HG03064 (cell line): ENCODE measurements around the gene USP13.
"Not testable (repeated sequence)": the region's sequence is repeated elsewhere in the genome, so short reads cannot be mapped to it uniquely, and the experiment has no call there.

Source experiments
- ATAC-seq: cut with Tn5 transposase; IDR thresholded peaks from one replicate; pipeline ENCODE4 v1.9.1; 2021; ENCODE audit warnings: low read depth; ENCODE audit not compliant: unreplicated experiment

The USP13 gene

DNA sequence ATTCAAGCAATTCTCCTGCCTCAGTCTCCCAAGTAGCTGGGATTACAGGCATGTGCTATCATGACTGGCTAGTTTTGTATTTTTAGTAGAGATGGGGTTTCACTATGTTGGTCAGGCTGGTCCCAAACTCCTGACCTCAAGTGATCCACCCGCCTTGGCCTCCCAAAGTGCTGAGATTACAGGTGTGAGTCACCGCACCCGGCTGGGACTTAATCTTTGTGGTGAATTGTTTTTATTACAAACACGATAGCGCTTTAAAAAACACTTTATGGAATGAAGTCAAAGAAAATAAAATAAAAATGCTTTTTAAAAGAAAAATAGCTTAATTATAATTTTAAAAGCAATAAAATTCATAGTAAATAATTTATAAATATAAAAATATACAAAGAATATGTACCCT is 130.0 kb downstream of the USP13 start:
- not testable (repeated sequence) for ATAC-seq

DNA sequence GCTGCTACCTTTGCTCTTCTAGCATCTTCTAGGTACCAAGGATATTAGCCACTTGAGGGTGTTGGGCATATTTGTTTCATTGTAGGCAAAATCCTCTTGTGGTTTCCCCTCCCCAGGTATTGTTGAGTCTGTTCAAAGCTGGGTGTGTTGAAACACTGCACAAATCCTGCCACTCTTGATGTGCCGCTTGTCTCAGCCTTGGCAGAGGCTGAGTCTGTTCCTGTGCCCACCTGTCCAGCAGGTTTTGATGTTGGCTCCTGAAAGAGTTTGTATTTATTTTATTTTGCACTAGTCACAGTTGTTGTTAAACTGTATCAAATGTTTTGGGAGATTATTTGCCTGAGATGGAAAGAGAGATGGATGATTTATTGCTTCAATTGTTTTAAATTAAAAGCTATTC is 136.2 kb downstream of the USP13 start:
- no peak for ATAC-seq

GRCh38 chr3:179791793-179792192 is 139.0 kb downstream of the USP13 start:
- no peak for ATAC-seq

DNA sequence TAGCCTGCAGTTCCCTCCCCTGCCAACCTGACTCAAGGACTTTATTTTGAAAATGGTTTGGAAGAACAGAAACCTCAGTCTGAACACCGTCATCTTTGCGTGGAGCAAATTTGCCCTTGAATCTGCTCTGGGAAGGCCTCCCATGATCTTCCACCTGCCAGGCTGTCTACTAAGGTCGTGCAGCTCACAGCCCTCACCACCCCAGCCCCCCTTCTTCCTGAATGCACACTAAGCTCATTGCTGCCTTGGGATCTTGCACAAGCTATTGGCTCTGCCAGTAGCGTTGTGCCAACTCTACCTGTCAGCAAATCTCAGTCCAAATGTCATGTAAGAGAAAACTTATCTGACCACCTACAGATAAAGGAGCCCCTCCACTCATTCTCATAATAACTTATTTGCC is 141.5 kb downstream of the USP13 start:
- no peak for ATAC-seq

- ATAC-seq: no peak
Observed at GRCh38 chr3:179796421-179796820, 143.6 kb downstream of the USP13 start.

DNA sequence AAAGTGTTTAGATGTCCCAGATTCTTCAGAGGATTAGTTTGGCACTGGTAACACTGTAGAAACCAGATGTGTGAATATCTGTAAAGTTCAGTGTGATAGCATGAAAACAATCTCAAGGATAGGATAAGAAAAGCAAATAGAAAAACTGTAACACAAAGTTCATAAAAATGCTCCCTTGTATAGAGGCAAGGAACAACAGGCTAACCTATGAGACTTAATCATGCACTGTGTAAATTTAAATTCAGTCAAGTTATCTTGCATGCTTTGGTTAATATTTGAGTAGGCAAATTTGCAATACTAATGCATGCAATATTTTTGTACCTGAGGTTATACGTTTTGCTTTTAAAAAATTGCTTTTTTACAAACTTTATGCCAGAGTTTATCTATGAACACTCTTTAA is 144.4 kb downstream of the USP13 start:
- ATAC-seq: no peak

DNA sequence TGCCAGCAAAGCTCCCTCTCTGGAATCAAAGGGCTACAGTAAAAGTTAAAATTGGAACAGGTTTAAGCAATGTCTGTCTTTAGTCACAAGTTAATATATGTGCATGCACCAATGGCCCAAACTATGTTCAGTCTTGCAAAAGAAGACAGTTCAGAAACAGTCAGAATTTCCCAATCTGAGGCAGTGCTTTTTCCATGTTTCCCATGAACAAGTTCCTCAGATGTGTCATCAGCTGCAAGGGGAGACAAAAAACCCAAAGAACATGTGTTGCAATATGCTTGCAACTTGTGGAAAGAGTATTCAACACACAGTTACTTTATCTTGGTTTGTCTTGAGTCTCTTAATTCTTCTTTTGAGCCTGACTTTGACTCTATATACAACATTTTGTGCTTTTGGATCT is 148.4 kb downstream of the USP13 start:
- no peak for ATAC-seq

DNA sequence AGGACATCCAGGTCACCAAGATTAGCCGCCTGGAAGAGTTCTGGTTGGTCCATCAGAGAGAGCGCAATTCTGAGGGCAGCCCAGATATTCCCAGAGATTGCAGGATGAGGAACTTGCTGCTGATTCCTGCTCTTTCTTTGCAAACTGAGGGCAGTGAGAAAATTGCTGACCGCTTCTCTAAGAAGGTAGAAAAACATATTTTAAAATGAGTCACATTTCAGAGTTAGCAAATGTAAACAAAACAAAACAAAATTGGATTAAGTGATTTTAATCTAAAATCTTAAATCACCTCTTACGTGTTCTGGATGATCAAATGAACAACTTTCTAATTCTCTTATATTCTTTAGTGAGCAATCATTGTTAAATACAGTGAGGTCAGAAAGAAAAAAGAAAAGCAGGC is 149.0 kb downstream of the USP13 start:
- ATAC-seq: no peak

- ATAC-seq: no peak
Observed at GRCh38 chr3:179806177-179806576, 153.3 kb downstream of the USP13 start.

GRCh38 chr3:179807588-179807987 is 154.7 kb downstream of the USP13 start:
- no peak for ATAC-seq

- no peak for ATAC-seq
Observed at GRCh38 chr3:179809639-179810038, 156.8 kb downstream of the USP13 start.

DNA sequence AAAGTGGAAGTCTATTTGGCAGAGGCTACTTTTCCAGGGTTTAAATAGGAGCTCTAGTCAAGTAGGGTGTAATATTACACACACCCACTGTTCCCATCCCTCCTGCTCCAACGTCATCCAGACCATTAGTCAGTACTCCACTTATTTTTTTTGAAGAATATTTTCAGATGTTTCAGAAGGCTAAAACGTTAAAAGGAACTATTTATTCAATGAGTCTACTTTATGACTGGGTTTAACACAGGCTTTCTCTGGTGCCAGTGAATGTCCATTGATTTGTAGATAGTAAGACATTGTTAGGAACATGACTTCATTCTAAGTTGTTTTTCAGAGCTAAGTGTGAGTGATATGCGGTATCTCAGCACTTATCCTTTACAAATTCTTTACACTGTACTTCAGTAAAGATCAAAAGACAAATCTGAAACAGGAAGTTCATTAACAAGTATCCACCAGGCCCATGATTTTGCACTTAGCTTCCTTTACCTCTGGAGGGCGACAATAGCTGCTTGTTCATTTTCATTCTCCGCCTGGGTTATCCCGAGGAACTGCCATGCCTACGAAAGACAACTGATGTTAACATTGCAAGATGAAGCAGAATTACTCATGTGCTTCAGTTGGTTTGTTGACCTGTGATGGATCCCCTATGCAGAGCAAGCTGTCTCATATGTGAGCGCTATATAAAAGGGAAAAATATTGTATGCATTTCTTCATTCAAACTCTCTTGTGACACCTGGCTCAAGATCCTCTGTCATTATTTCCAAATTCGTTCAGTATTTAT is 158.7 kb downstream of the USP13 start:
- ATAC-seq: no peak

- no peak for ATAC-seq
Observed at GRCh38 chr3:179812096-179812382, 159.2 kb downstream of the USP13 start.

GRCh38 chr3:179819379-179819778 is 166.5 kb downstream of the USP13 start:
- ATAC-seq: no peak

GRCh38 chr3:179822296-179822695 is 169.5 kb downstream of the USP13 start:
- no peak for ATAC-seq

GRCh38 chr3:179825527-179826246 is 172.8 kb downstream of the USP13 start:
- no peak for ATAC-seq

DNA sequence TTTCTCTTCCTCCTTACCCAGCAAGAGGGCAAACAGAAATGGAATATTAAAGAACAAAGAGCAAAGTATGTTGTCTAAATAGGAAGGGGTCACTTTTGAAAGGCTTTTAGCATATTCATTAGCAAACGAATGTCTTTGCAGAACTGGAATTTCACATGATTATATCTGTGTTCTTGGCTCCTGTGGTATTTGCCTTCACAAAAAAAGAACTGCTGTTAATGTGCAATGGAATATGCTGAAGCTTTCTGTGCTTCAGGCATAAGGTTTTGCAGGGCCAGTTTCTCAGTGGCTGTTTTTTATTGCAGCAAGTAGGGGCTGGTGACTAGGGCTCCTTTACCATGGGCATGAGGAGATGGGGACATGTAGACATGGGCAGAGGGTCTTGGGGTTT is 173.4 kb downstream of the USP13 start:
- ATAC-seq: no peak

DNA sequence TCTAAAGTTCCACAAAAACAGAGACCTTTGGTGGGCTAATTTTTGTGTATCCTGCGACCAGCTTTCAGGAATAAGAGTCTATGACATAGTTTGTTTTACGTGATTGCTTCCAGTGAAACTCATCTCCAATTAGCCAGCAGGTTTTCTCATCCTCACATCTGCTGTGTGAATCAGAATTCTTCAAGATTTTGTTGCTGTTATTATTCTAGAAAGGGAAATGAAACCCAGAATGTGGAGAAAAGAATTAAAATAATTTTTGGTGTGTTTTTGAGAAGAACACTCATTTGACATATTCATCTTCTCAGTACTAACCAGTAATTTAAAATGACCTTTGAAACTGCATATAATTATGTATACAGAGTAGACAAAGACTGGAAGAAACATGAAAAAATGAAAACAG is 175.9 kb downstream of the USP13 start:
- ATAC-seq: no peak

DNA sequence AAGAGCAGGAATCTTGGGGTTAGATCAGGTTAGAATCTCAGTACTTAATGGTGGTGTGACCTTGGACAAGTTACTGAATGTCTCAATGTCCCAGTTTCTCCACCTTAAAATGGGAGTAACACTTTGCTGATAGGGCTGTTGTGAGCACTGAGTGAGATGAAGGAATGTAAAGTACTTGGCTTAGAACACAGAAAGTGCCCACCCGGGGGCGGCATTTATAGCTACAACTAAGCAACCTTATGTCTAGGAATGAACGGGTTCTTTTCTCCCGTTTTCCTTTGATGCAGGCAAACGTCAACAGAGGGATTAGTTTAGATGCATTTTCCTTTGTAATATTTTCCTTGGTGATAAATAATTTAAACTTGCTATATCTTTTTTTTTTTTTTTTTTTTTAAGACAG is 176.6 kb downstream of the USP13 start:
- no peak for ATAC-seq

- no peak for ATAC-seq
Observed at GRCh38 chr3:179832333-179832854, 179.6 kb downstream of the USP13 start.

- no peak for ATAC-seq
Observed at GRCh38 chr3:179833294-179833693, 180.5 kb downstream of the USP13 start.

DNA sequence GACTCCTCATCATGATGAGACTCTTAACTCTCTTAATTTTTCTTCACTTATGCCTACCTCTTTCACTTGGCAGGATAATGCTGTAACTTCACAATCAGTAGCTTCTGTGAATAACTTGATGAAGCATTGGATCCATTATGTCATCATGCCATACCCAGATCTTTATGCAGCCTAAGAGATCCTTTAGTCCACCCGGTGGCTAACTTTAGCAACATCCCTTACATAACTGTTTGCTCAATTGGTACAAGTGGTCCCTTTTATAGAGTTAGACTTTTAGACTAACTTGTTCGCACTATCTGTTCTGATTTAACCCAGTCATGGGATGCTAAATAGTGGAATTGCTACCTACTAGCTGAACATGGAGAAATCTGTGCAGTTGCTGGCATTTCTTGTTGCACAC is 184.5 kb downstream of the USP13 start:
- ATAC-seq: no peak
